ENCODE results near the gene ELP6.

ELP6 gene

GRCh38 chr3:47495886-47496285 lies 17.6 kb downstream of the ELP6 start:
- H3K27me3 ChIP-seq (ENCODE audit: insufficient read depth, low read length), result no peaks in the 10 kb centered on the region
- H2AFZ ChIP-seq (ENCODE audit: insufficient read depth, low read length, poor library complexity), result no peak overlapping the region
- no peak overlapping the region for H3K23ac ChIP-seq (ENCODE audit: low read length)
- no peak overlapping the region for H2BK5ac ChIP-seq (ENCODE audit: low read depth, low read length, poor library complexity)
- no peak overlapping the region for H3K4ac ChIP-seq (ENCODE audit: low read depth, low read length)
- DNase-seq, result no peak
- H3K9me3 ChIP-seq (ENCODE audit: insufficient read depth, low read depth, low read length), result peaks cover 2% of the 10 kb centered on the region
- no peak overlapping the region for H3K14ac ChIP-seq (ENCODE audit: low read length)
- no peak overlapping the region for H3K27ac ChIP-seq (ENCODE audit: low read depth, low read length)
- H2BK120ac ChIP-seq (ENCODE audit: insufficient read depth, low read length, poor library complexity), result no peak overlapping the region
- H3K4me2 ChIP-seq (ENCODE audit: low read length), result no peak overlapping the region
- H3K79me2 ChIP-seq (ENCODE audit: control insufficient read depth, insufficient read depth, low read length, poor library complexity), result no peaks in the 10 kb centered on the region
- H3K4me3 ChIP-seq (ENCODE audit: low read depth, low read length), result no peak overlapping the region
- no peak overlapping the region for H3K9ac ChIP-seq (ENCODE audit: low read length)
- no peak overlapping the region for H3K18ac ChIP-seq (ENCODE audit: low read length)
- H2AK5ac ChIP-seq (ENCODE audit: low read length), result no peak overlapping the region
- peaks cover 37 to 41% of the 10 kb centered on the region in 2 experiments for H3K36me3 ChIP-seq (ENCODE audit: control insufficient read depth in 1 of 2, insufficient read depth in 2 of 2, low read length in 2 of 2)
- H3K4me1 ChIP-seq (ENCODE audit: control insufficient read depth in 1 of 2, insufficient read depth in 2 of 2, low read length in 2 of 2), result no peaks in the 10 kb centered on the region
- WGBS (ENCODE audit: extremely low coverage, insufficient coverage, insufficient read length), result no CpG with 5 or more reads among the region's 8 CpGs
- no peak overlapping the region for H4K8ac ChIP-seq (ENCODE audit: low read depth, low read length)
- H4K91ac ChIP-seq (ENCODE audit: low read depth, low read length), result no peak overlapping the region
- no peak overlapping the region for H2BK12ac ChIP-seq (ENCODE audit: low read length)
- H4K12ac ChIP-seq (ENCODE audit: low read depth, low read length), result no peak overlapping the region
- no peaks in the 10 kb centered on the region for H3K79me1 ChIP-seq (ENCODE audit: low read length)

- Histone ChIP-seq H2AK5ac (ENCODE audit: low read length) (no peak overlapping the region), H3K4me3 (ENCODE audit: low read depth, low read length) (no peak overlapping the region), H4K91ac (ENCODE audit: low read depth, low read length) (no peak overlapping the region), H4K12ac (ENCODE audit: low read depth, low read length) (no peak overlapping the region), H3K27me3 (ENCODE audit: insufficient read depth, low read length) (no peaks in the 10 kb centered on the region), H2BK5ac (ENCODE audit: low read depth, low read length, poor library complexity) (no peak overlapping the region), H2AFZ (ENCODE audit: insufficient read depth, low read length, poor library complexity) (no peak overlapping the region), H2BK12ac (ENCODE audit: low read length) (no peak overlapping the region), H3K9ac (ENCODE audit: low read length) (no peak overlapping the region), H3K14ac (ENCODE audit: low read length) (no peak overlapping the region), H3K4me1 (ENCODE audit: control insufficient read depth in 1 of 2, insufficient read depth in 2 of 2, low read length in 2 of 2) (no peaks in the 10 kb centered on the region), H3K79me1 (ENCODE audit: low read length) (no peaks in the 10 kb centered on the region), H3K27ac (ENCODE audit: low read depth, low read length) (no peak overlapping the region), H3K9me3 (ENCODE audit: insufficient read depth, low read depth, low read length) (peaks cover 2% of the 10 kb centered on the region), H3K79me2 (ENCODE audit: control insufficient read depth, insufficient read depth, low read length, poor library complexity) (no peaks in the 10 kb centered on the region), H3K23ac (ENCODE audit: low read length) (peak overlapping the region; percentile 25), H3K18ac (ENCODE audit: low read length) (no peak overlapping the region), H3K4me2 (ENCODE audit: low read length) (no peak overlapping the region), H3K36me3 (ENCODE audit: control insufficient read depth in 1 of 2, insufficient read depth in 2 of 2, low read length in 2 of 2) (peaks cover 32 to 36% of the 10 kb centered on the region in 2 experiments), H2BK120ac (ENCODE audit: insufficient read depth, low read length, poor library complexity) (no peak overlapping the region), H4K8ac (ENCODE audit: low read depth, low read length) (no peak overlapping the region), H3K4ac (ENCODE audit: low read depth, low read length) (no peak overlapping the region)
- no peak for DNase-seq
- WGBS (ENCODE audit: extremely low coverage, insufficient coverage, insufficient read length), result no CpG with 5 or more reads among the region's 4 CpGs
Observed at GRCh38 chr3:47495111-47495510, 18.4 kb downstream of the ELP6 start.

- H3K4me1 ChIP-seq (ENCODE audit: control insufficient read depth in 1 of 2, insufficient read depth in 2 of 2, low read length in 2 of 2), result no peaks in the 10 kb centered on the region
- H3K27me3 ChIP-seq (ENCODE audit: insufficient read depth, low read length), result no peaks in the 10 kb centered on the region
- H4K91ac ChIP-seq (ENCODE audit: low read depth, low read length), result no peak overlapping the region
- no peak overlapping the region for H2AK5ac ChIP-seq (ENCODE audit: low read length)
- H3K9ac ChIP-seq (ENCODE audit: low read length), result no peak overlapping the region
- H2AFZ ChIP-seq (ENCODE audit: insufficient read depth, low read length, poor library complexity), result no peak overlapping the region
- DNase-seq, result no peak
- no peak overlapping the region for H4K8ac ChIP-seq (ENCODE audit: low read depth, low read length)
- H3K79me1 ChIP-seq (ENCODE audit: low read length), result no peaks in the 10 kb centered on the region
- H3K79me2 ChIP-seq (ENCODE audit: control insufficient read depth, insufficient read depth, low read length, poor library complexity), result no peaks in the 10 kb centered on the region
- peaks cover 16 to 17% of the 10 kb centered on the region in 2 experiments for H3K36me3 ChIP-seq (ENCODE audit: control insufficient read depth in 1 of 2, insufficient read depth in 2 of 2, low read length in 2 of 2)
- H3K18ac ChIP-seq (ENCODE audit: low read length), result no peak overlapping the region
- H3K4me2 ChIP-seq (ENCODE audit: low read length), result no peak overlapping the region
- no peak overlapping the region for H3K4me3 ChIP-seq (ENCODE audit: low read depth, low read length)
- no peak overlapping the region for H2BK5ac ChIP-seq (ENCODE audit: low read depth, low read length, poor library complexity)
- H3K23ac ChIP-seq (ENCODE audit: low read length), result no peak overlapping the region
- H2BK120ac ChIP-seq (ENCODE audit: insufficient read depth, low read length, poor library complexity), result no peak overlapping the region
- H3K27ac ChIP-seq (ENCODE audit: low read depth, low read length), result no peak overlapping the region
- H4K12ac ChIP-seq (ENCODE audit: low read depth, low read length), result no peak overlapping the region
- no peak overlapping the region for H3K4ac ChIP-seq (ENCODE audit: low read depth, low read length)
- H2BK12ac ChIP-seq (ENCODE audit: low read length), result no peak overlapping the region
- H3K9me3 ChIP-seq (ENCODE audit: insufficient read depth, low read depth, low read length), result peaks cover 2% of the 10 kb centered on the region
- WGBS (ENCODE audit: extremely low coverage, insufficient coverage, insufficient read length), result no CpG with 5 or more reads among the region's 12 CpGs
- H3K14ac ChIP-seq (ENCODE audit: low read length), result no peak overlapping the region
Observed at GRCh38 chr3:47491777-47492176, 21.7 kb downstream of the ELP6 start.

- H2BK12ac ChIP-seq (ENCODE audit: low read length), result no peak overlapping the region
- no peak overlapping the region for H2AK5ac ChIP-seq (ENCODE audit: low read length)
- H3K36me3 ChIP-seq (ENCODE audit: control insufficient read depth in 1 of 2, insufficient read depth in 2 of 2, low read length in 2 of 2), result peaks cover 12 to 16% of the 10 kb centered on the region in 2 experiments
- no peak overlapping the region for H3K4ac ChIP-seq (ENCODE audit: low read depth, low read length)
- H3K4me3 ChIP-seq (ENCODE audit: low read depth, low read length), result no peak overlapping the region
- no peaks in the 10 kb centered on the region for H3K79me1 ChIP-seq (ENCODE audit: low read length)
- H3K18ac ChIP-seq (ENCODE audit: low read length), result no peak overlapping the region
- H3K4me2 ChIP-seq (ENCODE audit: low read length), result no peak overlapping the region
- H4K12ac ChIP-seq (ENCODE audit: low read depth, low read length), result no peak overlapping the region
- no peak overlapping the region for H4K8ac ChIP-seq (ENCODE audit: low read depth, low read length)
- H3K4me1 ChIP-seq (ENCODE audit: control insufficient read depth in 1 of 2, insufficient read depth in 2 of 2, low read length in 2 of 2), result no peaks in the 10 kb centered on the region
- no peaks in the 10 kb centered on the region for H3K79me2 ChIP-seq (ENCODE audit: control insufficient read depth, insufficient read depth, low read length, poor library complexity)
- H3K9ac ChIP-seq (ENCODE audit: low read length), result no peak overlapping the region
- H3K27me3 ChIP-seq (ENCODE audit: insufficient read depth, low read length), result no peaks in the 10 kb centered on the region
- no peak overlapping the region for H2BK120ac ChIP-seq (ENCODE audit: insufficient read depth, low read length, poor library complexity)
- H3K9me3 ChIP-seq (ENCODE audit: insufficient read depth, low read depth, low read length), result peaks cover 2% of the 10 kb centered on the region
- no peak for DNase-seq
- no peak overlapping the region for H2BK5ac ChIP-seq (ENCODE audit: low read depth, low read length, poor library complexity)
- no CpG with 5 or more reads among the region's 3 CpGs for WGBS (ENCODE audit: extremely low coverage, insufficient coverage, insufficient read length)
- H2AFZ ChIP-seq (ENCODE audit: insufficient read depth, low read length, poor library complexity), result no peak overlapping the region
- H4K91ac ChIP-seq (ENCODE audit: low read depth, low read length), result no peak overlapping the region
- H3K27ac ChIP-seq (ENCODE audit: low read depth, low read length), result no peak overlapping the region
- no peak overlapping the region for H3K14ac ChIP-seq (ENCODE audit: low read length)
- H3K23ac ChIP-seq (ENCODE audit: low read length), result no peak overlapping the region
Observed at GRCh38 chr3:47491186-47491585, 22.3 kb downstream of the ELP6 start.
